ACC112 (cell line): Measurements from ENCODE around the gene NUTF2.
"Not testable (repeated sequence)": the region's sequence is repeated elsewhere in the genome, so short reads cannot be mapped to it uniquely, and the experiment has no call there.

ENCODE experiments used
- H2AFZ ChIP-seq: fragments of 200-600 bp; sonication (generic); one replicate; pipeline ENCODE4 v1.6.0; 2017; ENCODE audit warnings: antibody characterized with exemption, low read length; ENCODE audit not compliant: unreplicated experiment
- H3K27ac ChIP-seq: fragments of 200-600 bp; sonication (generic); 2 replicates; pipeline ENCODE4 v1.5.1; 2014; ENCODE audit warnings: low read depth, mild to moderate bottlenecking, antibody characterized with exemption, low read length, moderate library complexity
- H3K27me3 ChIP-seq: fragments of 200-600 bp; sonication (generic); 2 replicates; pipeline ENCODE4 v1.6.1; 2014; ENCODE audit warnings: mild to moderate bottlenecking, antibody characterized with exemption, low read length, moderate library complexity, mixed read lengths; ENCODE audit not compliant: insufficient read depth
- H3K36me3 ChIP-seq: fragments of 200-600 bp; sonication (generic); 2 replicates; pipeline ENCODE4 v1.6.1; 2016; ENCODE audit warnings: mild to moderate bottlenecking, antibody characterized with exemption, low read length, moderate library complexity, mixed read lengths; ENCODE audit not compliant: insufficient read depth
- H3K4me1 ChIP-seq: fragments of 200-600 bp; sonication (generic); one replicate; pipeline ENCODE4 v1.6.1; 2016; ENCODE audit warnings: low read length, mixed read lengths; ENCODE audit not compliant: insufficient read depth, unreplicated experiment, control insufficient read depth
- H3K4me3 ChIP-seq: fragments of 200-600 bp; sonication (generic); 2 replicates; pipeline ENCODE4 v1.5.1; 2014; ENCODE audit warnings: mild to moderate bottlenecking, low read depth, low read length
- H3K79me2 ChIP-seq: fragments of 200-600 bp; sonication (generic); one replicate; pipeline ENCODE4 v1.6.0; 2016; ENCODE audit warnings: low read length; ENCODE audit not compliant: control insufficient read depth, unreplicated experiment, insufficient read depth

NUTF2 gene

GRCh38 chr16:67848118-67848517, 1.4 kb downstream of the NUTF2 start:
- Histone ChIP-seq H2AFZ (no peak overlapping the region), H3K27me3 (no peaks in the 10 kb centered on the region), H3K79me2 (peaks cover 88% of the 10 kb centered on the region), H3K4me1 (peaks cover 38% of the 10 kb centered on the region), H3K4me3 (peak overlapping the region; percentile 94), H3K36me3 (no peaks in the 10 kb centered on the region), H3K27ac (peak overlapping the region; percentile 69)

DNA sequence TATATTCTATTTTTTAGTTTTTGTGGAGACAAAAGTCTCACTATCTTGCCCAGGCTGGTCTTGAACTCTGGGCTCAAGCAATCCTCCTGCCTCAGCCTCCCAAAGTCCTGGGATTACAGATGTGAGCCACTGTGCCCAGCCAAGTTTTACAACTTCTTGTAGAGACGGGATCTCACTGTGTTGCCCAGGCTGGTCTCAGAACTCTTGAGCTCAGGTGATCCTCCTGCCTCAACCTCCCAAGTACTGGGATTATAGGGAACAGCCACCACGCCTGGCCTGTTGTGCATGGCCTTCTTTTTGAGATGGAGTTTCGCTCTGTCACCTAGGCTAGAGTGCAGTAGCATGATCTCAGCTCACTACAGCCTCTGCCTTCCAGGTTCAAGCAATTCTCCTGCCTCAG, 6.9 kb downstream of the NUTF2 start:
- Histone ChIP-seq H3K36me3 (no peaks in the 10 kb centered on the region), H3K79me2 (peaks cover 90% of the 10 kb centered on the region), H3K4me3 (no peak overlapping the region), H3K4me1 (peaks cover 24% of the 10 kb centered on the region), H3K27ac (no peak overlapping the region), H2AFZ (no peak overlapping the region), H3K27me3 (no peaks in the 10 kb centered on the region)

DNA sequence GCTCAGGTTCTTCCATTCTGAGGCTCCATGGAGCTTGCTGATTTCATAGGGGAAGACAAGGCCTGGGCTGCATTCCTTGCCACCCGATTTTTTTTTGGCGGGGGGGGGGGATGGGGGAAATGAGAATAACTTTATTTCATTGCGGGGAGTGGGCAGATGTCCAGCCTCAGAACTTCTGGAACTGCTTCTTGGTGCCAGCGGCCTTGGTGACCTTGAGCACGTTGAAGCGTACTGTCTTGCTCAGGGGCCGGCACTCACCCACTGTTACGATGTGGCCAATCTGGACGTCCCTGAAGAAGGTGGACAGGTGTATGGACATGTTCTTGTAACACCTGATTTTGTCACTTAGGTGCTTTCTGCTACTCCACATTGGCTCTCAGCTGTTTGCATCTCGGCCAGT, 9.1 kb downstream of the NUTF2 start:
- Histone ChIP-seq H3K27me3 (no peaks in the 10 kb centered on the region), H3K4me3 (no peak overlapping the region), H2AFZ (no peak overlapping the region), H3K79me2 (peaks cover 91% of the 10 kb centered on the region), H3K4me1 (peaks cover 26% of the 10 kb centered on the region), H3K36me3 (no peaks in the 10 kb centered on the region), H3K27ac (peak overlapping the region; percentile 99)

DNA sequence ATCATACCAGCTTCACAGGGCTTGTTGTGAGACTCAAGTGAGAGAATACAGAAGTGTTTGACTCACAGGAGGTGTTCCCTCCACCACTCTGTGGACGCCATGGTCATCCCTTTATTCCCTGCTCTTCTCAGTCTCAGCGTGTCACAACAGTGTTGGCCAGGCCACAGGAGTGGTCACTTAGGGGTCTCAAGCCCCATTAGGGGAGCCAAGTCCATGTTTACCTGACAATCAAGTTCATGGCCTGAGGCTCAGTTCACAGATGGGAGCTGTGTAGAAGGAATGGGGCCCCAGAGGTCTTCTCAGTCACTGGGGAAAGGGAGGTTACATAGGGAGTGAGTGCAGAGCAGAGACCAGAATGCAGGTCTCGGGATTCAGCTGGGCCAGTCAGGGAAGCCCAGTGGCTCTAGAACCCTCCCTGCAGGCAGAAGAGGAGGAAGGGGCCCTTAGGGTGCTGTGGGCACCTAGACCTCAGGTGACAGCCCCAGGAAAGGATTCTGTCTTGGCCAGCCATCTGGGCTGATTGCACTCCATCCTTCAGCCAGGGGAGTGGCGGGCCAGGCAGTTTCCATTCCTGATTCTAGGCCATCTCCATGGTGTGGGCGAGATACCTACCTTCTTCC, 10.3 kb downstream of the NUTF2 start:
- peaks cover 39% of the 10 kb centered on the region for H3K4me1 ChIP-seq
- H3K27me3 ChIP-seq = no peaks in the 10 kb centered on the region
- H3K79me2 ChIP-seq = peaks cover 90% of the 10 kb centered on the region
- H2AFZ ChIP-seq = no peak overlapping the region
- H3K4me3 ChIP-seq = peak overlapping the region; percentile 10; the same call in 1 of the 2 replicates
- no peaks in the 10 kb centered on the region for H3K36me3 ChIP-seq
- peak overlapping the region; percentile 99 for H3K27ac ChIP-seq

DNA sequence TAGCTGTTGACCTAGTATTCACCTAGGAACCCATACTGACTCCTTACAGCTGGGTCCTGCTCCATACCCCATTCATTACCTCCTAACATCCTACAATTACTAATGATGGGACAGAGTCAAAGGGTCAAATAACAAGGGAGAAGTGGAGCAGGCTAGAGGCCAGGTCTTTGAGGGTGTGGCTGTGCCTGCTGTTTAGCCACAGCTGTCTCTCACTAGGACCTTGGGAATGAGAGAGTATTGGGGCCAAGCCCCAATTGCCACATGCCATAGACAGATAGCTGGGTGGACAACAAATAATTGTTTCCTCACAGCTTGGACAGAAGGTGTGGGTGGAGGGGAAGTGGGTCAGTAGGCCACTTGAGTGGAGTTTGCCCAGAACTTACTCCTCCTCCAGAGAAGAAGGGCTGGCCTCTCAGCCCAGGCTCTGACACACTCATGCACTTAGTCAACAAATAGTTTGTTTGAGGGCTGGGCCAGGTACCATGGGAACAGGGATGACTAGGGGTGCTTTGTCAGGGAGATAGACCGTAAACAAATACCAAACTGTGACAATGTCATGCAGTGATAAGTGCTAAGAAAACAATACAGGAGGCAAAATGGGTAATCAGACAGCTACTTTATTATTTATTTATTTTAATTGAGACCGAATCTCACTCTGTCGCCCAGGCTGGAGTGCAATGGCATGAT, 11.0 kb downstream of the NUTF2 start:
- peaks cover 92% of the 10 kb centered on the region for H3K79me2 ChIP-seq
- peaks cover 45% of the 10 kb centered on the region for H3K4me1 ChIP-seq
- H3K4me3 ChIP-seq = peak overlapping the region; percentile 10; the same call in 1 of the 2 replicates
- peak overlapping the region; percentile 99 for H3K27ac ChIP-seq
- H3K36me3 ChIP-seq = no peaks in the 10 kb centered on the region
- no peak overlapping the region for H2AFZ ChIP-seq
- no peaks in the 10 kb centered on the region for H3K27me3 ChIP-seq

DNA sequence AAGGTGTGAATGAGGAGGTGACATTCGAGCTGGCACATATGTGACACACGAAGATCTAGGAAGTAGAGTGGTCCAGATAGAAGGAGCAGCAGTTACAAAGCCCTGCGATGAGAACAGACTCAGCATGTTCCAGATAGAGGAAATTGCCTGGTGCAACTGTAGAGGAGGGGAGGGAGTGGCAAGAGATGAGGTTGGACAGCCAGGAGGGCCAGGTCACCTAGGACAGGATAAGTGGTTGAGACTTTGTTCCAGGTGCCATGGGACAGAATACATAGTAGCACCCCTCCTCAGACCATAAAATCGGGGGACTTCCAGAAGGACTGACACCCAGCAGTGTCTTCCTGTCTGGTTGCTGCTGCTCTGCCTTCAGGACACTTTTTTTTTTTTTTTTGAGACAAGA, 11.8 kb downstream of the NUTF2 start:
- H2AFZ ChIP-seq = no peak overlapping the region
- no peaks in the 10 kb centered on the region for H3K27me3 ChIP-seq
- peak overlapping the region; percentile 99 for H3K27ac ChIP-seq
- no peak overlapping the region for H3K4me3 ChIP-seq
- H3K4me1 ChIP-seq = peaks cover 51% of the 10 kb centered on the region
- peaks cover 90% of the 10 kb centered on the region for H3K79me2 ChIP-seq
- no peaks in the 10 kb centered on the region for H3K36me3 ChIP-seq

- Histone ChIP-seq H3K4me3 (peak overlapping the region; percentile 13; the same call in 1 of the 2 replicates), H3K4me1 (peaks cover 57% of the 10 kb centered on the region), H3K79me2 (peaks cover 88% of the 10 kb centered on the region), H3K27ac (peak overlapping the region; percentile 93), H2AFZ (no peak overlapping the region), H3K36me3 (no peaks in the 10 kb centered on the region), H3K27me3 (no peaks in the 10 kb centered on the region)
Observed at GRCh38 chr16:67860589-67861398, 14.1 kb downstream of the NUTF2 start.

GRCh38 chr16:67861877-67862276, 15.1 kb downstream of the NUTF2 start:
- Histone ChIP-seq H3K79me2 (peaks cover 87% of the 10 kb centered on the region), H2AFZ (no peak overlapping the region)

DNA sequence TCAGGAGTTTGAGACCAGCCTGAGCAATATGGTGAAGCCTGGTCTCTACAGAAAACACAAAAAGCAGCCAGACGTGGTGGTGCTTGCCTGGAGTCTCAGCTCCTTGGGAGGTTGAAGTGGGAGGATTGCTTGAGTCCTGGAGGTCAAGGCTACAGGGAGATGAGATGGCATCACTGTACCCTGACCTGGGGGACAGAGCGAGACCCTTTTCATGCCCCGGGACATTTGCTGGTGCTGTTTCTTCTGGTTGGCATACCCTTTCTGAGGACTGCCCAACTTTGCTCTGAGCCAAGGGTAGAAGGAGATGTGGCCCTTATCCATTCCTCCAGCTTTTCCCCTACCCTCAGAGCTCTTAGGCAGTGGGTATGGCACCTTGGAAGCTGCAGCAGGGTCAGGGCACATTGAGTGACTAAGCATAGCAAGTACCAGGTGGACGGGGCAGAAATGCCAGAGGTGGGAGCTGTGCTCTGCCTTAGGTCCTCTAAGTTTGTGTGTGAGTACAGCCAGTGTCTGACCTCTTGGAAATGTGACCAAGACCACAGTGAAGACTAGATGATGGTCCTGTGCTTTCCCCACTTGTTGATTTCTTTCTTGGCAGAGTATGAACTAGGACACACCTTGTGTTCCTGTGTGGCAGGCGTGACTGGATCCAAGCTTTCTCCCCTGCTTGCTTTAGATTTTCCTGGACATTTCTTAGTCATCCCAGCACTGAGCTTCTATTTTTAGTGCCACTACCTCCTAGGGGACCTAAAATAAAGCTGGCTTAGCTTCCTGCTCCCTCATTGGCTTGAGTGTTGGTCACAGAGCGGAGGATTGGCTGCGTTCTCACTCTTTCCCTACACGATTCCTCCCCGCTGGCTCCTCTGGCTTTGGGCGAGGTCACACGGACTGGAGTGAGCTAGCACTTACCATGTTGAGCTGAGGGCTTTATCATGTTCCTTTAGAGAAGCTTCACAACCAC, 16.2 kb downstream of the NUTF2 start:
- H3K27me3 ChIP-seq = no peaks in the 10 kb centered on the region
- H3K4me3 ChIP-seq = peak overlapping the region; percentile 30; the same call in 1 of the 2 replicates
- no peak overlapping the region for H2AFZ ChIP-seq
- peaks cover 45% of the 10 kb centered on the region for H3K4me1 ChIP-seq
- H3K79me2 ChIP-seq = peaks cover 80% of the 10 kb centered on the region
- H3K27ac ChIP-seq = peak overlapping the region; percentile 93
- H3K36me3 ChIP-seq = no peaks in the 10 kb centered on the region; the same call in 1 of the 2 replicates

More at GRCh38 chr16:67861877-67862276, 15.1 kb downstream of the NUTF2 start:
- Histone ChIP-seq H3K4me1 (peaks cover 53% of the 10 kb centered on the region), H3K27me3 (no peaks in the 10 kb centered on the region), H3K36me3 (no peaks in the 10 kb centered on the region; the same call in 1 of the 2 replicates), H3K4me3 (no peak overlapping the region), H3K27ac (peak overlapping the region; percentile 93)

DNA sequence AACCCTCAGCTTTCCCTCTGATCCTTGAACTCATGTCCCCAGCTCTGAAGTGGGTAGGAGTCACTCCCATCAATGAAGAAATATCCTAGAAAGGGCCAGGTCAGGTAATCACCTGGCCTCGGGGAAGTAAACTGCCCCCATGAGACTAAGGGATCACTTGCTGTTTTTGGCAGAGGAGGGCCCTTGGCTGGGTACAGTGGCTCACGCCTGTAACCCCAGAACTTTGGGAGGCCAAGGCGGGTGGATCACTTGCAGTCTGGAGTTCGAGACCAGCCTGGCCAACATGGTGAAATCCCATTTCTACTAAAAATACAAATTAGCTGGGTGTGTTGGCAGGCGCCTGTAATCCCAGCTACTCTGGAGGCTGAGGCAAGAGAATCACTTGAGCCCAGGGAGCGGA, 17.3 kb downstream of the NUTF2 start:
- not testable (repeated sequence) for H3K36me3 ChIP-seq, H3K4me3 ChIP-seq, H3K27me3 ChIP-seq, H2AFZ ChIP-seq
- H3K4me1 ChIP-seq = peaks cover 37% of the 10 kb centered on the region
- peaks cover 73% of the 10 kb centered on the region for H3K79me2 ChIP-seq
- H3K27ac ChIP-seq = peak overlapping the region; percentile 93
